HepG2 (cell line): ENCODE data around the gene MEF2B. TPM values are rescaled to one million over a fixed set of nuclear protein-coding genes. Genes with fewer than 3 reads are reported as not detected.

ENCODE experiments used
- AGO2 ChIP-seq: fragments of 200-400 bp; formaldehyde crosslinking; optimal IDR thresholded peaks from 2 replicates; pipeline ENCODE3; 2017; ENCODE audit warnings: mild to moderate bottlenecking, low read depth, low read length, moderate library complexity
- AKAP8 ChIP-seq: sonication (generic); formaldehyde crosslinking; IDR thresholded peaks from 2 replicates; pipeline ENCODE4 v1.5.1; 2020; ENCODE audit warnings: mild to moderate bottlenecking, missing genetic modification reagents
- ARID2 ChIP-seq: sonication (generic); formaldehyde crosslinking; IDR thresholded peaks from 2 replicates; pipeline ENCODE4 v1.8.1; 2022; ENCODE audit warnings: mild to moderate bottlenecking, missing genetic modification reagents, borderline replicate concordance
- DR1 ChIP-seq: sonication (generic); formaldehyde crosslinking; IDR thresholded peaks from 2 replicates; pipeline ENCODE4 v1.8.0; 2021; ENCODE audit warnings: mild to moderate bottlenecking, missing genetic modification reagents, inconsistent platforms
- HNRNPL ChIP-seq: fragments of 200-400 bp; formaldehyde crosslinking; IDR thresholded peaks from 2 replicates; pipeline ENCODE4 v1.6.1; 2017; ENCODE audit warnings: mild to moderate bottlenecking, low read depth, low read length
- HOXA7 ChIP-seq: sonication (generic); formaldehyde crosslinking; IDR thresholded peaks from 2 replicates; pipeline ENCODE4 v1.8.1; 2022; ENCODE audit warnings: mild to moderate bottlenecking, missing genetic modification reagents, moderate library complexity
- MBNL3 ChIP-seq: fragments of 250-450 bp; sonication (Bioruptor Pico); conservative IDR thresholded peaks from 2 replicates; pipeline ENCODE4 v1.8.0; 2022; ENCODE audit warnings: mild to moderate bottlenecking, inconsistent platforms
- NCOR1 ChIP-seq: fragments of 200-600 bp; sonication (generic); IDR thresholded peaks from 2 replicates; pipeline ENCODE4 v1.7.0; 2017; ENCODE audit warnings: antibody characterized with exemption, low read length, borderline replicate concordance
- NR2F1 ChIP-seq, 2 experiments: fragments of 450-650 bp in 1 of 2; formaldehyde crosslinking in 1 of 2; IDR thresholded peaks; 2 replicates each; pipeline versions ENCODE4 v1.5.0 to v1.6.1; 2016 to 2020; ENCODE audit warnings: mild to moderate bottlenecking in 1 of 2, missing compliant biosample characterization in 1 of 2, missing genetic modification reagents in 1 of 2, moderate library complexity in 1 of 2
- SMAD3 ChIP-seq: sonication (generic); formaldehyde crosslinking; IDR thresholded peaks from 2 replicates; pipeline ENCODE4 v1.4.0; 2020; ENCODE audit warnings: missing genetic modification reagents
- SRF ChIP-seq: IDR thresholded peaks from 2 replicates; pipeline ENCODE4 v1.6.1; 2011; ENCODE audit warnings: mild to moderate bottlenecking, low read depth, low read length, moderate library complexity
- TAF1 ChIP-seq: sonication (generic); formaldehyde crosslinking; IDR thresholded peaks from 2 replicates; pipeline ENCODE4 v1.4.0; 2020; ENCODE audit warnings: missing genetic modification reagents
- TEAD3 ChIP-seq: optimal IDR thresholded peaks from 2 replicates; pipeline ENCODE3; 2016; ENCODE audit warnings: borderline replicate concordance
- U2AF1 ChIP-seq: fragments of 200-400 bp; formaldehyde crosslinking; optimal IDR thresholded peaks from 2 replicates; pipeline ENCODE3; 2017; ENCODE audit warnings: mild to moderate bottlenecking, low read depth, low read length
- ZNF224 ChIP-seq: sonication (generic); formaldehyde crosslinking; IDR thresholded peaks from 2 replicates; pipeline ENCODE4 v1.5.0; 2020; ENCODE audit warnings: mild to moderate bottlenecking, missing genetic modification reagents
- ZNF264 ChIP-seq: sonication (generic); formaldehyde crosslinking; IDR thresholded peaks from 2 replicates; pipeline ENCODE4 v1.4.0; 2020; ENCODE audit warnings: missing genetic modification reagents
- ZNF431 ChIP-seq: sonication (generic); formaldehyde crosslinking; IDR thresholded peaks from 2 replicates; pipeline ENCODE4 v1.9.0; 2022; ENCODE audit warnings: missing genetic modification reagents, low read depth, mild to moderate bottlenecking, borderline replicate concordance
- ZNF564 ChIP-seq: sonication (generic); formaldehyde crosslinking; IDR thresholded peaks from 2 replicates; pipeline ENCODE4 v1.8.1; 2023; ENCODE audit warnings: mild to moderate bottlenecking, missing genetic modification reagents
- ZNF720 ChIP-seq: sonication (generic); formaldehyde crosslinking; IDR thresholded peaks from 2 replicates; pipeline ENCODE4 v1.4.0; 2020; ENCODE audit warnings: missing genetic modification reagents
- ZNF841 ChIP-seq: sonication (generic); formaldehyde crosslinking; IDR thresholded peaks from 2 replicates; pipeline ENCODE4 v1.8.1; 2023; ENCODE audit warnings: missing genetic modification reagents, borderline replicate concordance
- ZSCAN31 ChIP-seq: sonication (generic); formaldehyde crosslinking; IDR thresholded peaks from 2 replicates; pipeline ENCODE4 v1.5.0; 2020; ENCODE audit warnings: low read depth, mild to moderate bottlenecking, missing genetic modification reagents
- polyA plus RNA-seq, 8 experiments: library from polyadenylated mRNA; depleted of rRNA in 3 of 8; stranded (reverse) in 7 of 8; unstranded in 1 of 8; fragments of >200 nt; fragmentation: Illumina TruSeq in 4 of 8; extraction: Trizol in 4 of 8; gene quantifications; 2 replicates each; pipeline versions ENCODE4 v1.2.1 to v1.2.3, GENCODE V29; 2011 to 2016; ENCODE audit warnings: low read depth in 4 of 8, missing spikeins in 1 of 8, mixed read lengths in 1 of 8; ENCODE audit not compliant: insufficient read depth in 1 of 8
- total RNA-seq, 5 experiments: library from RNA; depleted of rRNA; stranded (reverse); fragments of >200 nt; fragmentation: Illumina TruSeq; extraction: Trizol; gene quantifications; 2 replicates each; pipeline ENCODE4 v1.2.3, GENCODE V29; 2016; ENCODE audit warnings: low read depth in 1 of 5
- TF ChIP-seq, protein P1 (sequence below): sonication (generic); formaldehyde crosslinking; IDR thresholded peaks from 2 replicates; pipeline ENCODE4 v1.4.0; 2020; ENCODE audit warnings: mild to moderate bottlenecking, missing genetic modification reagents
- TF ChIP-seq, protein P2 (sequence below): sonication (generic); formaldehyde crosslinking; IDR thresholded peaks from 2 replicates; pipeline ENCODE4 v1.4.0; 2020; ENCODE audit warnings: missing genetic modification reagents, borderline replicate concordance
- TF ChIP-seq, protein P3 (sequence below): sonication (generic); formaldehyde crosslinking; IDR thresholded peaks from 2 replicates; pipeline ENCODE4 v1.4.0; 2020; ENCODE audit warnings: missing genetic modification reagents

MEF2B gene
- total and polyA plus RNA-seq, 2 of the 13 experiments (the other 11 are each of a cell fraction or from before 2014, with no cell fraction given), result 1.2 to 1.7 TPM

DNA sequence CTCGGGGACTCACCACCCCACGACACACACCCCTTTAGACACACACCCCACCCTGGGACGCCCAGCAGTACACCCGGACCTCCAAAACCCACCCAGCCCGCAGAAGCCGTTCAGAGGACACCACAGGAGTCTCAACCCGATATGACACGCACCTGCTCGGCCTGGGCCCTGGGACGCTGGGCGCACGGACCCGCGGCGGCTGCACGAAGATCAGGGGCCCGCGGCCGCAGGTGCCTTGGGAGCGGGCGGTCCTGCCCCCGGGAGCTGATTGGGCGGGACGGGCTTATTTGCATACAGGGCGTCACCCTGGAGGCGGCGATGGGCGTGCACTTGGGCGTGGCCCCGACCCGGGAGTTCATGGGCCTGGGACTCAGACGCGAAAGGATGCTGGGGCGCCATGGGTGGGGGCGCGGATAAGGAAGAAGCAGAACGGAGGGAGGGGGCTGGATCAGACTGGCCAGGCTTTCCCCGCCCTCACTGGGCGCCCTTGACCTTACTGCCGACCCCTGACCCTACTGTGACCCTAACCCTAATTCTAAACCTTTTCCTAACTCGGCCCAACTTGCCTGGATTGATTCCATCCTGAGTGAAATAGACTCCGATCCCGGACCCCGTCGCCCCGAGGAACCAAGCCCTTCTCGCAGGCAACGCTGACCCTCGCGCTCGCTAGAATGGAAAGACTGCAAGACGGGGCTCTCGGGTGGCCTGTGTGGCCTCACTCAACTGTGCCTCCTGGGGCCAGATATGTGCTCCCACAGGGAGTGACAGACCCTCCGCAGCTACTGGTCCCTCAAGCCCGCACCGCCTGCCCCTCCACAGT is at the start of gene MEF2B (continued):
- TF ChIP-seq, protein P1, sequence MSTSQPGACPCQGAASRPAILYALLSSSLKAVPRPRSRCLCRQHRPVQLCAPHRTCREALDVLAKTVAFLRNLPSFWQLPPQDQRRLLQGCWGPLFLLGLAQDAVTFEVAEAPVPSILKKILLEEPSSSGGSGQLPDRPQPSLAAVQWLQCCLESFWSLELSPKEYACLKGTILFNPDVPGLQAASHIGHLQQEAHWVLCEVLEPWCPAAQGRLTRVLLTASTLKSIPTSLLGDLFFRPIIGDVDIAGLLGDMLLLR, result no peak
- peak; percentile 88 for TF ChIP-seq AGO2
- TF ChIP-seq ARID2 (CRISPR knock-in tag), result no peak
- TF ChIP-seq ZNF841 (CRISPR knock-in tag), result no peak
- TF ChIP-seq NCOR1, result no peak
- TF ChIP-seq AKAP8 (CRISPR knock-in tag), result no peak
- no peak for TF ChIP-seq HOXA7 (CRISPR knock-in tag)
- no peak for TF ChIP-seq ZNF431 (CRISPR knock-in tag)
- TF ChIP-seq U2AF1, result no peak
- peak; percentile 54; the same call in 1 of the 2 replicates for TF ChIP-seq DR1 (CRISPR knock-in tag)
- no peak for TF ChIP-seq ZNF224
- TF ChIP-seq, protein P2, sequence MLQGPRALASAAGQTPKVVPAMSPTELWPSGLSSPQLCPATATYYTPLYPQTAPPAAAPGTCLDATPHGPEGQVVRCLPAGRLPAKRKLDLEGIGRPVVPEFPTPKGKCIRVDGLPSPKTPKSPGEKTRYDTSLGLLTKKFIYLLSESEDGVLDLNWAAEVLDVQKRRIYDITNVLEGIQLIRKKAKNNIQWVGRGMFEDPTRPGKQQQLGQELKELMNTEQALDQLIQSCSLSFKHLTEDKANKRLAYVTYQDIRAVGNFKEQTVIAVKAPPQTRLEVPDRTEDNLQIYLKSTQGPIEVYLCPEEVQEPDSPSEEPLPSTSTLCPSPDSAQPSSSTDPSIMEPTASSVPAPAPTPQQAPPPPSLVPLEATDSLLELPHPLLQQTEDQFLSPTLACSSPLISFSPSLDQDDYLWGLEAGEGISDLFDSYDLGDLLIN (CRISPR knock-in tag), result no peak
- TF ChIP-seq MBNL3 (CRISPR knock-in tag), result no peak
- TF ChIP-seq NR2F1 (CRISPR knock-in tag; IDR thresholded peaks at IDR 0.05), result peak in 1 of 2 experiments; percentile 68; a peak in 2 of 4 replicates
- no peak for TF ChIP-seq ZNF264 (CRISPR knock-in tag)
- no peak for TF ChIP-seq TEAD3 (CRISPR knock-in tag)
- no peak for TF ChIP-seq SMAD3 (CRISPR knock-in tag)
- 0 out of 2 replicates have a peak, but pooled peaks have one; percentile 20 for TF ChIP-seq ZSCAN31 (CRISPR knock-in tag)
- peak; percentile 50 for TF ChIP-seq TAF1 (CRISPR knock-in tag)
- no peak for TF ChIP-seq ZNF564 (CRISPR knock-in tag)
- TF ChIP-seq ZNF720 (CRISPR knock-in tag), result no peak
- TF ChIP-seq HNRNPL, result no peak
- TF ChIP-seq, protein P3, sequence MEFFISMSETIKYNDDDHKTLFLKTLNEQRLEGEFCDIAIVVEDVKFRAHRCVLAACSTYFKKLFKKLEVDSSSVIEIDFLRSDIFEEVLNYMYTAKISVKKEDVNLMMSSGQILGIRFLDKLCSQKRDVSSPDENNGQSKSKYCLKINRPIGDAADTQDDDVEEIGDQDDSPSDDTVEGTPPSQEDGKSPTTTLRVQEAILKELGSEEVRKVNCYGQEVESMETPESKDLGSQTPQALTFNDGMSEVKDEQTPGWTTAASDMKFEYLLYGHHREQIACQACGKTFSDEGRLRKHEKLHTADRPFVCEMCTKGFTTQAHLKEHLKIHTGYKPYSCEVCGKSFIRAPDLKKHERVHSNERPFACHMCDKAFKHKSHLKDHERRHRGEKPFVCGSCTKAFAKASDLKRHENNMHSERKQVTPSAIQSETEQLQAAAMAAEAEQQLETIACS (CRISPR knock-in tag), result no peak
- TF ChIP-seq SRF, result no peak
